GM18520 (cell line): Measurements from ENCODE around the gene DSTN.
"Not testable (repeated sequence)": the region's sequence is repeated elsewhere in the genome, so short reads cannot be mapped to it uniquely, and the experiment has no call there.

Experiments used
- ATAC-seq: cut with Tn5 transposase; IDR thresholded peaks from one replicate; pipeline ENCODE4 v1.9.1; 2021; ENCODE audit not compliant: unreplicated experiment

DSTN gene

DNA sequence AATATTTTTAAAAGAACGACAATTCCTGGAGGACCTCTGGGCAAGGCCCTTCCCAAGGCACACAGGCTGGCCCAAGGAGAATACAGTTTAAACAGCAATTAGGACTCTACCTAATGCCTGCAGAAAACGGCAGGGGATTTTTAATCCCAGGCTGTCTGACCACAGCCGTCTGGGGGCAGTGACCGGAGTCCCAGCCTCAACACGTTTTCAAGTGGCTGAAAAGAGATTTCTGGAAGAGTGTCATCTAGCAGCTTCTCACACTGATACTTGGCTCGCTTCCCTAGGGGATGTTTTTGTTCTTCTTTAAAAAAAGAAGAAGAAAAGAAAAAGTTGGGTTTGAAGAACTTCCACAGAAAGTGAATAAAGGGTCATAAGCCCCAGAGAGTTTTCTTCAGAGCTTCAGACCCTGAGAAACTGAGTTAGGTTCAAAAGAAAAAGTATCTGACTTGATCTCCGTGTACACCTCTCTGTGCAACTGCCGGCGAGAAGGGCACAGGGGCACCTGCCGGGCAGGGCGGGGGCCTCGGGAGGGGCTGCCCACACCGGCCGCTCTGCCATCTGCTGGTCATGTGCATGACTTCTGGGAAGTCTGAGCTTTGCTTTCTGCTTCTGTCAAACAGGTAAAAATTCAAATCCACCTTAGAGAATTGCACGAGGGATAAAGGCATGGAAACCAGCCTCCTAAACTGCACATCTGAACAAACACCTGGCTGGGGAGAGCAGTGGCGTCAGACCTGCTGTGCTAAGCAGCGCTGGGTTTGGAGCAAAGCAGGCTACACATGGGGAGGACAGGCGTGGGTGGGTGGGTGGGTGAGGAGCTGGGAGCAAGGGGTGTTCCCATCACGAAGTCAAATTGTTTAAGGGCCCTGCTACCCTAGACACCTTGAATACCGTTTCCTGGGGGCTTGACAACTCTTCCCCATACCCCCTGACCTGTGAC is 79.2 kb downstream of the DSTN start:
- no peak for ATAC-seq

GRCh38 chr20:17650301-17651128 is 80.6 kb downstream of the DSTN start:
- ATAC-seq, result no peak

DNA sequence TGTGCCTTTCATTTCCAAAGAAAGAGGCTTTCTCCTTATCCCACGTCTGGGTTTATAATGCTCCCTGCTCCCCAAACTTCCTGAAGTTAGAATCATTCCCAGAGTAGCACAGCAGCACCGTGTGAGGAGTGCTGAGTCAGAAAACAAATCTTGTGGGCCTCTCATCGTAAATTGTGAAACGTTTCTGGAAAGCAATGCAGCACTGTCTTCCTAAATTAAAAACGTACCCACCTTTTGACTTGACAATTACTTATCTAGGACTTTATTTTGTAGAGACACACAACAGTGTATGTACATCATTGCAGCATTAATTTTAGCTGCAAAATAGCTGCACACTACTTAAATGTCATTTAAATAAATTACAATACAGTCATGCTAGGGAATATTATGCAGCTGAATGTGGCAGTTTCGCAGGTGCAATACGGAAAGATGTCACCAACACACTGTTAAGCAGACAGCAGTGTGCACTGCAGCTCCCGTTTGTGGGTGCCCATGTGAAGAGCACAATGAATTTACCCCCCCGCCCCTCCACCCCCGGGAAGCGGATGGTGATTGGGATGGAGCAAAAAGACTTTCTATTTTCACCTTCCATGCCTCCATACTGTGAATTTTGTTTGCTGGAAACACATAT is 81.4 kb downstream of the DSTN start:
- no peak for ATAC-seq

GRCh38 chr20:17651760-17652388 is 82.0 kb downstream of the DSTN start:
- ATAC-seq, result no peak

DNA sequence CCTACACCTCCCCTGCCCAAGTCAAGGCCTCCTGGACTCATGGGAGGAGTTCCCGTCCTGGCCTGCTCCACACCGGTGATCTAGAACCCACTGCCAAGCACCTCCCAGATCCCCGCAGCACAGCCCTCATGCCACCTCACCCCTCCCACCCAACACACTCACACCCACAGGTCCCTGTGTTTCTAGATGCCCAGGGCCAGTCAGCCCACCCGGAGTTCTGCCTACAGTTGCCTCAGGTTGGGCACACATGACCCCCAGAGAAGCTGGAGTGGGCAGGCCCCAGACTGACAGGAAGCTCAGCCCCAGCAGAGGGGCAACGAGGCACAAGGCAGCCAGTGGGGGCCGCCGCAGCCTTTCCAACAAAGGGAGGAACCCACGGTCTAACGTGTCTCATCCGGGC is 82.5 kb downstream of the DSTN start:
- no peak for ATAC-seq

DNA sequence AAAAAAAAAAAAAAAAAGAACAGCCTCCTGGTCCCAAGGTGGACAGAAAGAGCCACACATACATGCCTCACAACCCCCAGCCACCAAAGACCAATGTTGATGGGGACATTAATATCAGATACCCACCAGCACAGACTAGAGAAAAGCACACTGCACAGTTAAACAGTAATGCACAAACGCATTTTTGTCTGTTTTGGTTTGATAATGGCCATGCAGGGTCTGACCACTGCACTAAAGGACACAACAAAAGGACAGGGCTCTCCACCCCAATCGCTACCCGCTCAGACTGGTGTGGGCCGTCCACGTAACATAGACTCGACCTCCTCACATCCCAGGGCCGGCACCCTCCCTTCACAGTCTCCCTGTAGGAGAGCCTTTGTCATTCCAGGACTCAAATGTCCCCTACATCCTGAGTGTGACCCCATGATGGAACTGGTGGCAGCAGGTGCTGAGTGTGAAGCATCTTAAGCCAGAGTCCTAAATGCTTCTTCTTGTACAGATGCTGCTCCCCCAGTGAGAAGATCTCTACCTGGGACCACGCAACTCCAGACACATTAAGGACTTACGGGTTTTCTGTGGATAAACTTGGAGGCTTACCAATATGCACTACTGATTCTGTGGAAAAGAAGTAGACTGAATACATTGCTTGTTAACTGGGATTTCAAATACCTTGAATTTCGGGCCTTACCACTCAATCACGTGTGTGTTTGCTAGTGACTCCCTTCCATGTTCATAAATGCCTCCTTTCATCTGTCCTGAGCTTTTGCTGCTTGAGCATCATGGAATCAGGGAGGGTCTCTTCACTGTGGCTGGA is 84.2 kb downstream of the DSTN start:
- no peak for ATAC-seq

DNA sequence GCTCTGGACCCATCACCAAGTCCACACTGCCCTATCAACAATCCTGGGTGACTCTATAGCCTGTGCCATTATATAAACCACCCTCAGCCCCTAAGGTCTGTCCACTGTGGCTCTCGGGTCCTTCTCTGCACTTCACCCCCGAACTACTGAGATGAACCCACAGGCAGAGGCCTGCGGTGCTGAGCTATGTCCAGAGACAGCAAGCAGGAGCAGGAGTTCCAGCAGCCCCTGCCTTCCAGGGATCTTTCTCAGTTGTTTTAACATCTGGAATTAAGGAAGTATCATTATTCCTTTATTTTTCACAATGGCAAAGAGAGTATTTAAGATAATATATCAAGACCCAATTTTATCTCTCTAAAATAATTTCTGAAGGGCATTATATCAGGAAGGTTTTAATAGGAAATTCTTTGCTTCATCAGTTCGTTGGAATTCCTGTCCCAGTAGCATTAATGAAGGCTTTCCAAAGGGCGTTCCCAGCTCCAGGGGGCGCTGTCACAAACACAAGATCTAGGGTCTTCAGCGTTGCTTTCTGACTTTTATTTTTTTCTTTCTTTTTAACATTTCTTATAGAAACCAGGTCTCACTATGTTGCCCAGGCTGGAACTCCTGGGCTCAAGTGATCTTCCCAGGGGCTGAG is 84.9 kb downstream of the DSTN start:
- ATAC-seq, result no peak

GRCh38 chr20:17655286-17655651 is 85.4 kb downstream of the DSTN start:
- ATAC-seq, result no peak

DNA sequence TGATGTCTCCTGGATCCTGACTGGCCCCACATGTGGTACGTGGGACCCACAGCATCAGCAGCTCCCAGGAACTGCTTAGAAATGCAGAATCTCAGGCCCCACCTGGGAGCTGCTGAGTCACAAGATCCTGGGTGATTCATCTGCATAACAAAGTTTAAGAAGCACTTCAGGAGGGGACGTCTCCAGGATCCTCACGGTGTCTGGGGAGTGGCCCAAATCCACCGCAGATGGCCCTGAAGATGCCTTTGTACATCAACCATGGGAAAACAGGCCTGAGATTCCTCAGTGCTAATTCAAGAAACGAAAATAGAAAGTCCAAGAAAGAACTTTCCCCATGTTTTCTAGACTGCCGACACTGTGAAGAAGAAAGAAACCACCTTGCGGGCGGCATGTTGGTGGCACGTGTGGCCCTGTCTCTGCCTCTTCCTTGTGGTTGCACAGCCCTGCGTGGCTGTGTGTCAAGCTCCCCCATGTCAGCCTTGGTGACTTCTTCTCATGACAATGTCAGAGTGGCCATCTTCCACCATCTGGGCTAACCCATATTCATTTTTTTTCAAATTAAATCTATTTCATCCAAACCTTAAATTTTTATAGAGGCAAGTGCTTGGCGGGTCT is 86.1 kb downstream of the DSTN start:
- no peak for ATAC-seq

GRCh38 chr20:17657079-17657825 is 87.4 kb downstream of the DSTN start:
- no peak for ATAC-seq

- no peak for ATAC-seq
Measured at GRCh38 chr20:17657898-17658647, 88.2 kb downstream of the DSTN start.

- no peak for ATAC-seq
Measured at GRCh38 chr20:17658648-17658993, 88.7 kb downstream of the DSTN start.

GRCh38 chr20:17659344-17659743 is 89.5 kb downstream of the DSTN start:
- ATAC-seq, result not testable (repeated sequence)
